Heart right ventricle (tissue), 16 donors: ENCODE measurements around the gene PERCC1. TPM values are rescaled to one million over a fixed set of nuclear protein-coding genes. Genes with fewer than 3 reads are reported as not detected.

ENCODE experiments used
- ATAC-seq, 8 donors: fragments of 200-7000 bp; cut with Tn5 transposase; one replicate each; pipeline ENCODE4 v1.9.1; 2020; ENCODE audit warnings: mild to moderate bottlenecking in 8 of 8, moderate library complexity in 8 of 8, moderate number of reproducible peaks in 1 of 8
- DNase-seq, 2 donors: peaks; one replicate each; pipeline ENCODE4 v3.0.0-alpha.2; 2020
- H3K27ac ChIP-seq, 10 donors: fragments of 200-600 bp; sonication (generic) in 2 of 10; one replicate each; pipeline versions ENCODE4 v1.5.0 to v1.8.0; 2020 to 2022; ENCODE audit warnings: mild to moderate bottlenecking in 3 of 10
- H3K27me3 ChIP-seq, 7 donors: fragments of 200-600 bp; one replicate each; pipeline ENCODE4 v1.8.0; 2021 to 2022; ENCODE audit warnings: mild to moderate bottlenecking in 2 of 7
- H3K36me3 ChIP-seq, 9 donors: fragments of 200-600 bp; sonication (generic) in 1 of 9; one replicate each; pipeline versions ENCODE4 v1.5.0 to v1.8.0; 2020 to 2022; ENCODE audit warnings: mild to moderate bottlenecking in 2 of 9
- H3K4me1 ChIP-seq, 9 donors: fragments of 200-600 bp; sonication (generic) in 1 of 9; one replicate each; pipeline versions ENCODE4 v1.5.0 to v1.8.0; 2020 to 2022; ENCODE audit warnings: mild to moderate bottlenecking in 4 of 9
- H3K4me3 ChIP-seq, 10 donors: fragments of 200-600 bp; sonication (generic) in 2 of 10; one replicate each; pipeline versions ENCODE4 v1.5.0 to v1.8.0; 2020 to 2022; ENCODE audit warnings: mild to moderate bottlenecking in 7 of 10, moderate library complexity in 2 of 10
- H3K9me3 ChIP-seq, 11 donors: fragments of 200-600 bp in 10 of 11; sonication (generic) in 2 of 11; one replicate each; pipeline versions ENCODE4 v1.5.0 to v1.8.0; 2013 to 2022; ENCODE audit warnings: mild to moderate bottlenecking in 2 of 11, control low read depth in 1 of 11, moderate library complexity in 1 of 11
- WGBS, 2 donors: extraction: QIAGEN DNeasy Blood & Tissue Kit; methylation state at CpG; one replicate each; pipeline ENCODE4 v1.1.7; 2013; ENCODE audit warnings: inconsistent platforms in 1 of 2; 5-methylcytosine and 5-hydroxymethylcytosine counted together
- intact Hi-C, 10 donors: fragments of 100-400 bp; cut with DNase I; formaldehyde crosslinking; loops; one replicate each; pipeline versions ENCODE4 v1.11.1 to v1.14.2; 2022
- polyA plus RNA-seq, 2 donors: library from polyadenylated mRNA; stranded (reverse); fragments of 200-250 nt; gene quantifications; one replicate each; pipeline ENCODE4 v1.2.3, GENCODE V29; 2013
- total RNA-seq, 10 donors: library from RNA; stranded (reverse); fragmentation: NEBNext Ultra II Directional in 3 of 10; extraction: Animal tissue kit (Norgen Biotek cat#: 25700) in 3 of 10; gene quantifications; one replicate each; pipeline versions ENCODE4 v1.2.1 to v1.2.4, GENCODE V29; 2021 to 2023
- TF ChIP-seq, protein P1 (sequence below), 9 donors: fragments of 200-600 bp; sonication (generic) in 2 of 9; IDR thresholded peaks; one replicate each; pipeline versions ENCODE4 v1.5.0 to v1.8.0; 2021 to 2022; ENCODE audit warnings: antibody characterized with exemption in 9 of 9, mild to moderate bottlenecking in 5 of 9, moderate library complexity in 1 of 9
- donor health status: Arrhythmogenic right ventricular cardiomyopathy.
- donor health status: ischemic (EF 13 %, LVEDD 7.1; RV severe dilation, severe dysfunction).
- donor health status: healthy with polysubstance abuse.
- donor health status: DM: no; HTN: yes; CAD: no.
- donor health status: DM: no; HTN: no; CAD: no.
- donor health status: ischemic (EF 25% LVEDD 6.9; RV normal size, moderate dysfunction).
- donor health status: ischemic (EF 25% LVEDD 5.7; RV mildly dilated, moderate dysfunction).
- donor health status: healthy.
- donor health status: DM: yes; HTN: yes; CAD: no.
- donor health status: Ischemic cardiomyopathy.
- donor health status: ischemic (EF 35%, LVEDD 5.7; RV mildly dilated, moderate dysfunction).
- donor health status: nonischemic (EF 11% LVEDD 7.7; RV severe dilation, severe dysfunction).
- donor health status: DM: yes; HTN: yes; CAD: no.
- donor health status: PGD.
- donor health status: ischemic (EF 29% LVEDD 5.4; RV normal size, mild dysfunction).
- donor health status: nonischemic (EF 23%, LVEDD 6.1; RV moderate dilation, normal function).

The PERCC1 gene
- total and polyA plus RNA-seq, 12 donors: 0.04 to 0.61 (median 0.47) TPM; not detected in 6

DNA sequence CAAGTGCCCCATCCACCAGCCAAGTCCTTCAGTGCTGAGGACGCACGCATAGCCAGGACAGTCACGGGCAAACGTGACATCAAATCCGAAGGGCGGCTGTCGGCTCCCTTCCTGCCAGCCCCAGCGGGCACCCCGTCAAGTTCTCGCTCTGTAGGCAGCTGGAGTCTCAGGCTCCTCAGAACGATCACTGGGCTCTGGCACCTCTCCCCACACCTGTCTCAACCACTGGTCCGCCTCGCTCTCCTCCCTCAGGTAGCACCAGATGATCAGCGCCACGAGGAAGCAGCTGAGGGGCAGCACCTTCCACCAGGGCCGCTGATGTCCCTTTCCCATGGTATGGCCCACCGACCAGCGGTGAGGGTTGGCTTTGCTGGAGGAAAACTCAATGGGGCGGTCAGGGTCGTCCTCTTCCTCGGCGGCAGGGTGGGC, 10.8 kb upstream of the PERCC1 start:
- TF ChIP-seq, protein P1, sequence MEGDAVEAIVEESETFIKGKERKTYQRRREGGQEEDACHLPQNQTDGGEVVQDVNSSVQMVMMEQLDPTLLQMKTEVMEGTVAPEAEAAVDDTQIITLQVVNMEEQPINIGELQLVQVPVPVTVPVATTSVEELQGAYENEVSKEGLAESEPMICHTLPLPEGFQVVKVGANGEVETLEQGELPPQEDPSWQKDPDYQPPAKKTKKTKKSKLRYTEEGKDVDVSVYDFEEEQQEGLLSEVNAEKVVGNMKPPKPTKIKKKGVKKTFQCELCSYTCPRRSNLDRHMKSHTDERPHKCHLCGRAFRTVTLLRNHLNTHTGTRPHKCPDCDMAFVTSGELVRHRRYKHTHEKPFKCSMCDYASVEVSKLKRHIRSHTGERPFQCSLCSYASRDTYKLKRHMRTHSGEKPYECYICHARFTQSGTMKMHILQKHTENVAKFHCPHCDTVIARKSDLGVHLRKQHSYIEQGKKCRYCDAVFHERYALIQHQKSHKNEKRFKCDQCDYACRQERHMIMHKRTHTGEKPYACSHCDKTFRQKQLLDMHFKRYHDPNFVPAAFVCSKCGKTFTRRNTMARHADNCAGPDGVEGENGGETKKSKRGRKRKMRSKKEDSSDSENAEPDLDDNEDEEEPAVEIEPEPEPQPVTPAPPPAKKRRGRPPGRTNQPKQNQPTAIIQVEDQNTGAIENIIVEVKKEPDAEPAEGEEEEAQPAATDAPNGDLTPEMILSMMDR (IDR thresholded peaks at IDR 0.05): no peak
- Histone ChIP-seq H3K9me3 (no peaks in the 10 kb centered on the region), H3K4me3 (peak overlapping the region; percentile 70 to 92 (median 85)), H3K4me1 (peaks cover 2 to 29% (median 20%) of the 10 kb centered on the region in 9 donors), H3K27me3 (no peaks in the 10 kb centered on the region), H3K27ac (peak overlapping the region in 9 of 10 donors; percentile 94 to 98 (median 96)), H3K36me3 (peaks cover 0 to 9% (median 0%) of the 10 kb centered on the region in 9 donors)
- no peak for DNase-seq
- peak in 3 of 8 donors; percentile 0 to 4 (median 1) for ATAC-seq
- intact Hi-C loops: loop anchor here in 2 of 10 donors (2.0 to 10.0 kb wide), 3 partner anchors 55 to 193 kb away; partner anchors contain the start of genes CLCN7 (in 1 of the 2), CRAMP1 (in 1 of the 2) and IFT140 (in 1 of the 2)
- WGBS, 2 donors: 1 to 4% methylated on average over 22 of the region's 22 CpGs

DNA sequence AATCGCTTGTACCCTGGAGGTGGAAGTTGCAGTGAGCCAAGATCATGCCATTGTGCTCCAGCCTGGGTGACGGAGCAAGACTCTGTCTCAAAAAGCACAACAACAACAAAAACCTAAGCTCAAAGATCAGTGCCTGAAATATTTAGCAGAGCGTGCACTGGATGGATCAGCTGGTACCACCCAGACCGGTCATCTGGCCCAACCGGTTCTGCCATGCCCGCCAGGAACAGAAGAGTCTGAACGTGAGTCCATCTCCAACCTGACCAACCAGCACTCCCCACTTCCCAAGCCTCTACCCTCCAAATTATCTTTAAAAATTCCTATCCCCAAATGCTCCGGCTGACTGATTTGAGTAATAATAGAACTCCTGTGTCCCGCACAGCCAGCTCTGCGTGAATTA, 8.8 kb upstream of the PERCC1 start:
- Histone ChIP-seq H3K9me3 (no peaks in the 10 kb centered on the region), H3K27me3 (no peaks in the 10 kb centered on the region), H3K36me3 (peaks cover 0 to 9% (median 0%) of the 10 kb centered on the region in 9 donors), H3K4me3 (no peak overlapping the region), H3K27ac (peak overlapping the region in 5 of 10 donors; percentile 95 to 98 (median 96)), H3K4me1 (peaks cover 2 to 27% (median 20%) of the 10 kb centered on the region in 9 donors)
- ATAC-seq (no peak), DNase-seq (no peak)
- WGBS, 2 donors: 88 to 90% methylated on average over 10 of the region's 10 CpGs
- TF ChIP-seq, protein P1 (IDR thresholded peaks at IDR 0.05): no peak
- intact Hi-C loops: loop anchor here in 1 of 10 donors (10.0 kb wide), 2 partner anchors 53 to 123 kb away; partner anchors contain the start of gene CLCN7

DNA sequence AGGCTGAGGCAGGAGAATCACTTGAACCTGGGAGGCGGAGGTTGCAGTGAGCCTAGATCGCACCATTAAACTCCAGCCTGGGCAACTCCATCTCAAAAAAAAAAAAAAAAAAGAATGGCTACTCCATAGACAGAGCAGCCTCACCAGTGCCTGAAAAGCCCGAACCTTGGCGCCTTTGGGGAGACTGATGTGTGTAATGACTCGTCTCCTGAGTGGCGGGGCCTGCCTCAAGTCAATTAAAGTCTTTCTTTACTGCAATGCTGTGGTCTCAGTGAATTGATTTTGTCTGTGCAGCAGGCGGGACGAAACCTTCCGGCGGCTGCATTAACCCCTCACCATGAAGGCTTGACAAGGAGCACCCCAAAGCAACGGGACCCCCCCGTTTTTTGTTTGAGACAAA, 6.8 kb upstream of the PERCC1 start:
- Histone ChIP-seq H3K27me3 (no peaks in the 10 kb centered on the region), H3K4me1 (peaks cover 5 to 27% (median 23%) of the 10 kb centered on the region in 9 donors), H3K9me3 (no peaks in the 10 kb centered on the region), H3K36me3 (no peaks in the 10 kb centered on the region), H3K27ac (no peak overlapping the region), H3K4me3 (no peak overlapping the region)
- ATAC-seq: no peak
- DNase-seq: no peak
- intact Hi-C loops: loop anchor here in 1 of 10 donors (10.0 kb wide), 2 partner anchors 51 to 121 kb away; partner anchors contain the start of gene CLCN7
- TF ChIP-seq, protein P1 (IDR thresholded peaks at IDR 0.05): no peak
- WGBS, 2 donors: 94 to 96% methylated on average over 12 of the region's 12 CpGs

DNA sequence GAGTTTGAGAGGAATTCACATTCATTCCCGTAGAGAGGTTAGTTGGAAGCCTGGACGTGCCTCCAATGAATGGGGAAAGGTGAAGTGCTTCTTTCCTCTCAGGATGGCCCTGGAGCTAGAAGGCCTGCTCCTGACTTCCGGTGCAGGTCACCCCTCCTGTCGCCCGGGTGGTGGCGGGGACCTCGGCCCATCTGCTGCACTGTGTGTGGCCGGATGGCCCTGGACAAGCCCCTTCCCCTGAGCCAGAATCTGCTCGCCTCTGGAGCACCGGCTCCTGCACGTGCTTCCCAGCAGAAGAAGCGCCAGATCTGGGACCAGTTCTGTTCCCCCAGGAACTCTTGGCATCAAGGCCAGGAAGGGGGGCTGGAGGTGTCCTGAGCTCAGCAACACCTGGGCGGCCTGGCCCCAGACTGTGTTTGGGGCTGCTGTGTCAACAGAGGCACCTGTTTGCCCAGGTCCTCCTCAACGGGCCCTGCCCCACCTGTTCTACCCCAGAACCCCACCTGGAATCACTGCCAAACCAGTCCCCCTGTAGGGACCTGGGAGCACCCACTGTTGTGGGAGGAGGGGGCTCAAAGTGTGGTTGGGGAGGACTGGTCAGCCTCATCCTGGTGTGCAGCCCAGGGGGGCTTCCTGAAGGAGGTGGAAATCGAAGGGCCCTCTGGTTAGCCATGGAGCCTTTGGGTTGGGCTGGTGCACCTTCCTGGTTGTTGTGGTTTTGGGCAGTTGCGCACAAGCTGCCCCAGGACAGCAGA, 5.1 kb upstream of the PERCC1 start:
- intact Hi-C loops: loop anchor here in 2 of 10 donors (5.0 to 10.0 kb wide), 3 partner anchors 47 to 119 kb away; partner anchors contain the start of gene CLCN7 (in 1 of the 2)
- H3K4me1 ChIP-seq: peaks cover 0 to 20% (median 11%) of the 10 kb centered on the region in 9 donors
- no peak overlapping the region for H3K4me3 ChIP-seq
- H3K27me3 ChIP-seq: no peaks in the 10 kb centered on the region
- no peak overlapping the region for H3K27ac ChIP-seq
- ATAC-seq (no peak), DNase-seq (no peak)
- 85 to 91% methylated on average over 16 of the region's 16 CpGs for WGBS, 2 donors
- TF ChIP-seq, protein P1 (IDR thresholded peaks at IDR 0.05): no peak
- H3K36me3 ChIP-seq: no peaks in the 10 kb centered on the region
- no peaks in the 10 kb centered on the region for H3K9me3 ChIP-seq
